Activated CD4-positive, alpha-beta memory T cell treated with anti-CD3 and anti-CD28 coated beads for 36 hours (primary cell): Measurements from ENCODE around the gene PRTG. TPM values are rescaled to one million over a fixed set of nuclear protein-coding genes. Genes with fewer than 3 reads are reported as not detected.
"Not testable (repeated sequence)": the region's sequence is repeated elsewhere in the genome, so short reads cannot be mapped to it uniquely, and the experiment has no call there.

Source experiments
- CTCF ChIA-PET: fragments of 350-600 bp; sonication (Branson Sonifier 250); formaldehyde crosslinking; loops from one replicate; lab custom pipeline; 2021; ENCODE audit warnings: antibody characterized with exemption, inconsistent platforms; lab: Charles Lee
- POLR2A ChIA-PET: fragments of 350-600 bp; sonication (Branson Sonifier 250); formaldehyde crosslinking; loops from one replicate; lab custom pipeline; 2021; ENCODE audit warnings: antibody characterized with exemption; lab: Charles Lee
- DNase-seq: peaks from one replicate; pipeline ENCODE4 v3.0.0-alpha.2; 2020
- H3K27ac Mint-ChIP-seq: one replicate; pipeline ENCODE4 v1.8.0; 2021; ENCODE audit warnings: mixed read lengths
- H3K27me3 Mint-ChIP-seq: one replicate; pipeline ENCODE4 v1.8.0; 2021; ENCODE audit warnings: mixed read lengths
- H3K36me3 Mint-ChIP-seq: one replicate; pipeline ENCODE4 v1.8.0; 2021; ENCODE audit warnings: mixed read lengths
- H3K4me1 Mint-ChIP-seq: one replicate; pipeline ENCODE4 v1.8.0; 2021; ENCODE audit warnings: low read depth, mixed read lengths
- H3K4me3 Mint-ChIP-seq: one replicate; pipeline ENCODE4 v1.8.0; 2021; ENCODE audit warnings: mild to moderate bottlenecking, mixed read lengths
- H3K9me3 Mint-ChIP-seq: one replicate; pipeline ENCODE4 v1.8.0; 2021; ENCODE audit warnings: mixed read lengths
- intact Hi-C: fragments of 100-400 bp; cut with micrococcal nuclease; formaldehyde crosslinking; loops from one replicate; pipeline ENCODE4 v1.15.1; 2023
- total RNA-seq, 2 experiments: library from RNA; stranded (reverse); gene quantifications; one replicate each; pipeline ENCODE4 v1.2.3, GENCODE V29; 2021

Gene PRTG
- total RNA-seq, 2 experiments from 2014 or later = not detected

DNA sequence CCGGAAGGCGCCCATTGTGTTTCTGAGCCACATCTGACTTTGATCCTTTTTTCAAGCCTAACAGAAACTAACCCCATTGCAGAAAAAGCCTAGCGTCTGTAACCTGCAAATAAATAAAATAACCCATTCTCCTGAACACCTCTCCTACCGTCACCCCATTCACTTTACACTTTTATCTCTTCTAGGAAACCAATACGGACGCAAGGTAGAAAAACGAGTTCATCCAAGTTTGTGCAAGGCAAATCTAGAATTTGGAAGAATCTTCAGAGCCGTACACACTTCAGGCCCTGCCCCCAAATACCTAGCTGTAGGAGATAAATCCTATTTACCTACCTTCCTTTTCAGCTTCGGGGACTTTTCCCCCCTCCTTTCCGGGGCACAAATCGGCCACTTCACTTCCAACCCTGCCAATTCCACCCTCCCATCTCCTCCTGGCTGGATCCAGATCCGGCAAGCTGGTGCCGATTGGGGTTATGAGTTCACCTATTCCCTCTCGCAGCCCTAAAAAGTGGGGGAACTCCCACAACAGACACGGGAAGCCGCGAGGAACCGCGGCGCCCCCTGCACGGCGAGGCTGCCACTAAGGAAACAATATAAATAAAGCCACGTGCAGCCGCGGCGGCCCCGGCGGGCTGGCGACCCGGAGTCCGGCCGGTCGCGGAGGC lies 987 bp downstream of the PRTG start:
- H3K27me3 Mint-ChIP-seq = peaks cover 29% of the 10 kb centered on the region
- intact Hi-C loops = no loop called here
- H3K4me1 Mint-ChIP-seq = no peaks in the 10 kb centered on the region

DNA sequence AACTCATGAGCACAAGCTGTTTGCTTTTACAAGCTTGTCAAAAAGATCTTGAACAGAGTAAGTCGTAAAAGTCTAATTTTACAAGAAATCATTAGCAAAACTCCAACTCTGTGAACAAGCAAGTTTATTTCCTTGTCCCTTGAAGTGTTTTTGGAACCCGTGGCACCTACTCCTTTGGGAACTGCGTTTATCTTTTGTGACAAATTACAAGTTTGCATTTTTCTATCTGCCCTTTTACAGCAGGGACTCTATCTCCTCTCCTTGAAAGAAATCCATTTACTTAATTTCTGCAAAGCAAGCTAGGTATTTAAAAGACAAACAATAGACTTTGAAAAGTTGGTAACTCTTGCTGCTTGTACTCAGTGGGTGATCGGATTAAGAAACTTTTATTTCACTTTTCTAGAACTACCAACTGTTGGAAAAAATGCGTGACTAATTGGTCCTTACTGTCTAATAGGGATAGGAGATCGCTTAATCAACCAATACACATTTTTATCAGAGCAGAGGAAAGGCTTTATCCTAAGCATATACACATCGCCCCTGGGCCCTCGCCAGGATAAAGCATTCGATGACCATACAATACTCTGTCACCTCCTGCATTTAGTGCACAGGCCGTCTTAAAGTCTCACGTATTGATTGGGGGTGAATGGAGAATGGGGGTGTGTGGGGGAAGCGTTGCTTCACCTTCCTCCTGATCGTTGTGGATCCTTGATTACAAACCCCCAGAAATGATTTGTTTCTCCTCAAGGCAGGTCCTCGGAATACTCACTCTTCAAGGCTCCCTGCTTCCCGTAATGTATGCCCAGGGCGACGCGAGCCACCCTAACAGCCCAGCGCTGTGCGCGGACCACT lies 1.7 kb downstream of the PRTG start:
- H3K4me3 Mint-ChIP-seq = no peak overlapping the region
- peaks cover 32% of the 10 kb centered on the region for H3K27me3 Mint-ChIP-seq
- H3K9me3 Mint-ChIP-seq = no peaks in the 10 kb centered on the region
- no peak for DNase-seq
- POLR2A ChIA-PET = no interaction called here
- intact Hi-C loops = no loop called here
- no peak overlapping the region for H3K27ac Mint-ChIP-seq
- no peaks in the 10 kb centered on the region for H3K4me1 Mint-ChIP-seq
- CTCF ChIA-PET = no interaction called here
- H3K36me3 Mint-ChIP-seq = no peaks in the 10 kb centered on the region

More for the DNA sequence above, 987 bp downstream of the PRTG start:
- Mint-ChIP-seq H3K36me3 (no peaks in the 10 kb centered on the region), H3K4me3 (no peak overlapping the region), H3K9me3 (no peaks in the 10 kb centered on the region), H3K27ac (no peak overlapping the region)
- ChIA-PET POLR2A (no interaction called here), CTCF (no interaction called here)
- DNase-seq = peak; percentile 19

DNA sequence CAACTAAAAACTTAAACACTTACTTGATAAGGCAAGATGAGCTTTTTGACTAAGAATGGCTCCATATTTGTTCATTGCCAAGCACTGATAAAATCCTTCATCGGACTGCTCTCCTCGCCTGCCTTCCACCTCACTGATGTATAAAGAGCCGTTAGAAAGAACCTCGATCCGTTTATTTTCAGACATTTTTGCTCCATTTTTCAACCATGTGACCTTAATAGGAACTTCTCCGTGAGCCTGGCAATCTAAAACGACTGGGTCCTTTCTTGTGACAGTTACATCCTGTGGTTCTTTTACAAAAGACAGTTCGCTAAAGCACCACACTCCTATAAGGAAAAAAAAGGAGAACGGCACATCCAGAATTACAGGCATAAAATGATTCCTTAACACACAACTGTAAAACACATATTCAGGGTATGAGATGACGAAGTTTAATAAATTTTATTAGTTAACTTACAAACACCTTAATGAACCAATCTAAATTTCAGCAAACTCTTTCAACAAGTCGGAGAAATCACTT lies 2.5 kb downstream of the PRTG start:
- POLR2A ChIA-PET = no interaction called here
- DNase-seq = no peak
- CTCF ChIA-PET = no interaction called here

DNA sequence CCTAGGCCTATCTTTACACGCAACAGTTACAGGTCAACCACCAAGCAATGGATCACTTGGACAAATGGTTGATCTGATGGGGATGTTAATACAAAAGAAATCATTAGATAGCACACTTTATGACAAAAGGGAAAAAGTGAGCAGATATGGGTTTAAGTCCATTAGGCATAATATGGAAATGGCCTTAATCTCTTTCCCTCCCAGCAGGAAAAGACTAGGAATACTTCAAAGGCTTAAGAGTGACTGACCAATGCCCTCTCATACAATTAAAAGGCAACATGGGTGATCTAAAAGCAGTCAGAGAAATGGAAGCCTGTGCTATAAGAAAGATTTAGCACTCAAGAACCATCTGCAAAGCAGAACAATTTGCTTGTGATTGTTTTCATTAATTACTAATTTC lies 3.3 kb downstream of the PRTG start:
- H3K36me3 Mint-ChIP-seq = no peaks in the 10 kb centered on the region
- no peaks in the 10 kb centered on the region for H3K9me3 Mint-ChIP-seq
- no peak overlapping the region for H3K4me3 Mint-ChIP-seq
- POLR2A ChIA-PET = no interaction called here
- no peaks in the 10 kb centered on the region for H3K4me1 Mint-ChIP-seq
- peaks cover 24% of the 10 kb centered on the region for H3K27me3 Mint-ChIP-seq
- CTCF ChIA-PET = no interaction called here
- DNase-seq = no peak
- H3K27ac Mint-ChIP-seq = no peak overlapping the region
- intact Hi-C loops = no loop called here

More for the DNA sequence above, 2.5 kb downstream of the PRTG start:
- Mint-ChIP-seq H3K4me3 (no peak overlapping the region), H3K4me1 (no peaks in the 10 kb centered on the region), H3K36me3 (no peaks in the 10 kb centered on the region), H3K27me3 (peaks cover 29% of the 10 kb centered on the region), H3K27ac (no peak overlapping the region), H3K9me3 (no peaks in the 10 kb centered on the region)
- intact Hi-C loops = no loop called here

DNA sequence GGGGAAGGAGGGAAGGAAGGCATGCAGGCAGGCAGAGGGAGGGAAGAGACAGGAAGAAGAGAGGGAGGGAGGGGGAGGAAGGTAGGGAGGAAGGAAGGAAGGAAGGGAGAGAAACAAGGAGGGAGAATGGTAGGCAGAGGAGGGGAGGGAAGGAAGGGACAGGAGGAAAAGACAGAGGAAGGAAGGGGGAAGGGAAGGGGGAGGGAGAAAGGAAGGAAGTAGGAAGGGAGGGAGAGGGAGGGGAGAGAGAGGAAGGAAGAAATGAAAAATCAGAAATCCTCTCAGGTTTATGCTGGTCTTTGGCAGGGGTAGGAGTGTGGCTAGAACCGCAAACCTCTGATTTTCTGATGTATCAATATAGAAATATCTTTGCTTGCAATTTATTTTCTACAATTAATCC lies 4.2 kb downstream of the PRTG start:
- ChIA-PET CTCF (no interaction called here), POLR2A (no interaction called here)
- intact Hi-C loops = no loop called here
- H3K27me3 Mint-ChIP-seq = peaks cover 20% of the 10 kb centered on the region
- no peak overlapping the region for H3K4me3 Mint-ChIP-seq
- H3K4me1 Mint-ChIP-seq = no peaks in the 10 kb centered on the region
- DNase-seq = no peak
- no peaks in the 10 kb centered on the region for H3K36me3 Mint-ChIP-seq
- H3K27ac Mint-ChIP-seq = no peak overlapping the region
- no peaks in the 10 kb centered on the region for H3K9me3 Mint-ChIP-seq

DNA sequence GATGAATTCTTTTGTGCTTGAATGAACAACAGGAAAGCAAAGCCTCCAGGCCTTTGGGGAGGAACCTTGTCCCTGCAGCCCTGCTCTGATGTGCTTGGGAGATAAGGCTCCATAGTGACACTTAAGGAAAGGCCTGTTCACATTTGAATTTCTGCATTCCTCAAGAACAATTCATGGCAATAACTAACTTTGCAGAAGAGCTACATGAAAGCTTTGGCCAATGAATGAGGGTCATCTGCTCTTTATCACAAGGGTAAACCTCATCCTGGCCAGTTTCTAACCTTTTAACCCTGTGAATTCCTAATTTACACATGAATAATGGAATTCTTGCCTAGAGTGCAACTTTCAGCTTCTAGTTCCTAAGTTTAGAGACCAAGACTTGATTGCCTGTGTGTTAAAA lies 5.6 kb downstream of the PRTG start:
- Mint-ChIP-seq H3K36me3 (no peaks in the 10 kb centered on the region), H3K4me1 (no peaks in the 10 kb centered on the region), H3K27ac (no peak overlapping the region), H3K27me3 (peaks cover 18% of the 10 kb centered on the region), H3K4me3 (no peak overlapping the region), H3K9me3 (no peaks in the 10 kb centered on the region)
- POLR2A ChIA-PET = no interaction called here
- intact Hi-C loops = no loop called here
- CTCF ChIA-PET = interaction anchor here (0.6 to 1.8 kb wide), 2 partner anchors 82 to 109 kb away, joined by 4 to 5 read pairs; no protein-coding TSS in a partner anchor
- no peak for DNase-seq

DNA sequence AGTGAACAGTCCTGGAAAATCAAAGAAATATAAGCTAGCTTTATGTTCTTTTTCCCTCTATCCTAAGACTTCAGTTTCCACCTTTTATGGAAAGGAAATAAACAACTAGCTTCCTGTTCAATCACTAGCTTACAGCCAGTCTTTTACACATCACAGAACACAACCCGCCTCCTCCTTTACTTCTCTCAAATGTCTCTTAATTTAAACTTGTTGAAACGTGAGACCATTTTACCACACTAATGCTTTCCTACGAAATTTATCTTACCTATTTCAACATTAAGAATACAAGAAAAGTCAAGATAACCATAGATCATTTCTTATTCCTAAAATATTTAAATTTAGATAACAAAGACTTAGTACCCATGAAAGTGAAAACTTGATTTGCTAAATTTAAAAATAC lies 6.2 kb downstream of the PRTG start:
- peaks cover 18% of the 10 kb centered on the region for H3K27me3 Mint-ChIP-seq
- no peaks in the 10 kb centered on the region for H3K36me3 Mint-ChIP-seq
- intact Hi-C loops = no loop called here
- CTCF ChIA-PET = interaction anchor here (1.8 kb wide), 1 partner anchor 109 kb away, joined by 5 read pairs; no protein-coding TSS in a partner anchor
- no peak for DNase-seq
- POLR2A ChIA-PET = no interaction called here
- H3K9me3 Mint-ChIP-seq = no peaks in the 10 kb centered on the region
- no peaks in the 10 kb centered on the region for H3K4me1 Mint-ChIP-seq
- H3K27ac Mint-ChIP-seq = no peak overlapping the region
- no peak overlapping the region for H3K4me3 Mint-ChIP-seq

DNA sequence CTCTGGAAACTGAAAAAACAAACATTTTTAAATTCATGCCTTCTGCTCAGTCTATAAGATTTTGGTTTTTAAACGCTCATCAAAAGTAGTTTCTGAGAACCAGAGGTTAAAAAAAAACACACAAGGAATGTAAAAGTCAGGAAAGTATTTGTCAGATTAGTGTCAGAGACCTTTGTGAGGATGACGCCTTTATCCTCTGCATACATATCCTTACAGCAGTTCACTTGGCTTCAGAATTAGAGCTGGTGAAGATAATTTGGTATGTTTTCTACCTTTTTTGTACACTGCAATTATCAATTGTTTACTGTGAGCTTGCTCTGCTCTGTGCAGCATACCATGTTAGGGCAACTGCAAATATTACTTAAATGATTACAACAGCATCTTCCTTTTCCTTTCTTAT lies 8.3 kb downstream of the PRTG start:
- Mint-ChIP-seq H3K27ac (no peak overlapping the region), H3K27me3 (peaks cover 18% of the 10 kb centered on the region), H3K4me1 (no peaks in the 10 kb centered on the region), H3K9me3 (no peaks in the 10 kb centered on the region), H3K36me3 (no peaks in the 10 kb centered on the region), H3K4me3 (no peak overlapping the region)
- intact Hi-C loops = no loop called here
- DNase-seq = no peak
- CTCF ChIA-PET = interaction anchor here (0.5 kb wide), 1 partner anchor 131 kb away, joined by 3 read pairs; no protein-coding TSS in a partner anchor
- POLR2A ChIA-PET = no interaction called here

DNA sequence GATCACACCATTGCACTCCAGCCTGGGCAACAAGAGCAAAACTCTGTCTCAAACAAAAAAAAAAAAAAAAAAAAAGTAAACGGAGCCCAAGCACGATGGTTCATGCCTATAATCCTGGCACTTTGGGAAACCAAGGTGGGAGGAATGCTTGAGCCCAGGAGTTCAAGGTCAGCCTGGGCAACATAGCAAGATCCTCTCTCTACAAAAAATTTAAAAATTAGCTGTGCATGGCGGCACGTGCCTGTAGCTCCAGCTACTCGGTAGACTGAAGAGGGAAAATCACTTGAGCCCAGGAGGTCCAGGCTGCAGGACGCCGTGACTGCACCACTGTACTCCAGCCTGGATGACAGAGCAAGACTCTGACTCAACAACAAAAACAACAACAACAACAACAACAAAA lies 9.5 kb downstream of the PRTG start:
- peaks cover 16% of the 10 kb centered on the region for H3K27me3 Mint-ChIP-seq
- DNase-seq, H3K27ac Mint-ChIP-seq, H3K4me1 Mint-ChIP-seq, intact Hi-C loops, POLR2A ChIA-PET, H3K36me3 Mint-ChIP-seq, H3K4me3 Mint-ChIP-seq, CTCF ChIA-PET, H3K9me3 Mint-ChIP-seq: not testable (repeated sequence)

DNA sequence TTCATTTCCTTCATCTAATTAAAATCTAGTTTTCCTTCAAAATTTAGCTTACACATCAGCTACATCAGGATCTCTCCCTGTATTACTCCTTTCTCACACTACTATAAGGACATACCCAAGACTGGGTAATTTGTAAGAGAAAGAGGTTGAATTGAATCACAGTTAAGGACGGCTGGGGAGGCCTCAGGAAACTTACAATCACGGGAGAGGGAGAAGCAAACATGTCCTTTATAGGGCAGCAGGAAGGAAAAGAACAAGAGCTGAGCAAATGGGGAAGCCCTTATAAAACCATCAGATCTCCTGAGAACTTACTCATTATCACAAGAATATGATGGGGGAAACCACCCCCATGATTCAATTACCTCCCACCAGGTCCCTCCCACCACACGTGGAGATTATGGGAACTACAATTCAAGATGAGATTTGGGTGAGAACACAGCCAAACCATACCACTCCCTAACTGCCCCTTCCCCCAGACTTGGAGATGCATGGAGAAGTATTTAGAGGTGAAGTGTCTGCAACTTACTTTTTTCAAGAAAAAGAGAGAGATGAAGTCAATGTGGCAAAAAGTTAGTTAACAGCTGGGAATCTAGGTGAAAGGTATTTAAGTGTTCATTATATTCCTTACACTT lies 21.3 kb downstream of the PRTG start:
- POLR2A ChIA-PET = no interaction called here
- H3K27me3 Mint-ChIP-seq = peaks cover 18% of the 10 kb centered on the region
- CTCF ChIA-PET = interaction anchor here (1.3 kb wide), 1 partner anchor 54 kb away, joined by 3 read pairs; no protein-coding TSS in a partner anchor
- H3K4me1 Mint-ChIP-seq = no peaks in the 10 kb centered on the region
- H3K9me3 Mint-ChIP-seq = no peaks in the 10 kb centered on the region
- intact Hi-C loops = no loop called here
- no peak overlapping the region for H3K27ac Mint-ChIP-seq
- no peak for DNase-seq
- no peak overlapping the region for H3K4me3 Mint-ChIP-seq
- no peaks in the 10 kb centered on the region for H3K36me3 Mint-ChIP-seq

DNA sequence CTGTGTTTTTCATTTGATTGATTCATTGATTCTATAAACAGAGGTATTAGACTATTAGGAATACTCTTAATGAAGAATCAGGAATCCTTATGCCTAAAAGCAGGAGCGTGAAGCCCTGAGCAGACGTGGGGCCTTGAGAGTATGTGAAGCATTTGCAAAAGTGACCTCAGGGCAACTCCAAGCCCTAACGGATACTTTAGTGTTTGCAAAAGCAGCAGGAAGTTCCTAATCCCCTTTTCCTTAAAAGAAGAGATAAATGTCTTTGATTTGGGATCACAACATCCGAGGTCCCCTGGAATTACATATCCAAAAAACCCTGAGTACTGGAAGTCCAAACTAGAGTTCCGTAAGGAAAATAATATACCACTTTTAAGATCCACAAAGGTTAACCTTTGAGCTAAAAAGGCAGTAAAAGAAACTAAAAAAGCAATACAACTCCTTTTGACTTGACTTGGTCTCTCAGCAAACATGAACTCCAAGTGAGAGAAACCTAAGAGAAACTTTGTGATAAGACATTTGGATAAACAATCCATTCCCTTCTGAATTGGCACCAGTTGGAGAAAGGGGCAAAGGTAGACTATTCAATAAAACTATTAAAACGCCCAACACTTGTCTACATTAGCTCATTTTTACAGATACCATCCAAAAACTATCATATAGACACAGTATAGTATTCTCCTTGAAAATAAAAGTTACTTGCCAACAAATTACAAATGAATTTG lies 27.4 kb downstream of the PRTG start:
- DNase-seq = no peak
- intact Hi-C loops = no loop called here
- no peaks in the 10 kb centered on the region for H3K9me3 Mint-ChIP-seq
- no peaks in the 10 kb centered on the region for H3K4me1 Mint-ChIP-seq
- H3K27me3 Mint-ChIP-seq = peaks cover 3% of the 10 kb centered on the region
- CTCF ChIA-PET = no interaction called here
- H3K4me3 Mint-ChIP-seq = no peak overlapping the region
- no peak overlapping the region for H3K27ac Mint-ChIP-seq
- H3K36me3 Mint-ChIP-seq = no peaks in the 10 kb centered on the region
- POLR2A ChIA-PET = no interaction called here
